Endothelial cell of umbilical vein (primary cell): ENCODE results near the gene CHCHD3. TPM values are rescaled to one million over a fixed set of nuclear protein-coding genes. Genes with fewer than 3 reads are reported as not detected.
"Not testable (repeated sequence)": the region's sequence is repeated elsewhere in the genome, so short reads cannot be mapped to it uniquely, and the experiment has no call there.

Experiments
- BruUV-seq: library from RNA; stranded (reverse); fragments of 400-500 nt; replicated peaks from 2 replicates; lab custom pipeline; 2021; lab: Mats Ljungman, UMichigan
- CTCF ChIA-PET: fragments of 300-600, 350-600 bp; sonication (Branson Sonifier 250); formaldehyde crosslinking; loops from one replicate; lab custom pipeline; 2021; ENCODE audit warnings: antibody characterized with exemption, inconsistent platforms; lab: Charles Lee
- POLR2A ChIA-PET: fragments of 300-600, 350-600 bp; sonication (Branson Sonifier 250); formaldehyde crosslinking; loops from one replicate; lab custom pipeline; 2021; ENCODE audit warnings: antibody characterized with exemption, inconsistent platforms; lab: Charles Lee
- DNase-seq: peaks from one replicate; pipeline ENCODE4 v3.0.0-alpha.2; 2011; ENCODE audit warnings: low read depth, low spot score
- FAIRE-seq: peaks from 2 replicates; lab custom pipeline; 2011; peaks lifted over from hg19 to GRCh38; lab: Jason Lieb, UNC
- H2AFZ ChIP-seq: 2 replicates; pipeline ENCODE4 v1.6.0; 2012; ENCODE audit warnings: low read depth, low read length, control low read depth, inconsistent platforms
- H3K27ac ChIP-seq: 2 replicates; pipeline ENCODE4 v1.5.1; 2011; ENCODE audit warnings: low read depth, mild to moderate bottlenecking, control low read depth, low read length, moderate library complexity; ENCODE audit not compliant: insufficient read depth
- H3K27me3 ChIP-seq, 2 experiments: 2 replicates each; pipeline versions ENCODE4 v1.6.0 to v1.6.1; 2011; ENCODE audit warnings: low read length in 2 of 2, mixed read lengths in 1 of 2; ENCODE audit not compliant: control insufficient read depth in 2 of 2, insufficient read depth in 2 of 2
- H3K36me3 ChIP-seq, 2 experiments: 2 replicates in 1 of 2; 3 replicates in 1 of 2; pipeline ENCODE4 v1.5.1; 2011; ENCODE audit warnings: low read length in 2 of 2, mild to moderate bottlenecking in 1 of 2, moderate library complexity in 1 of 2; ENCODE audit not compliant: control insufficient read depth in 2 of 2, insufficient read depth in 2 of 2; ENCODE audit errors: extremely low read depth in 1 of 2
- H3K4me1 ChIP-seq: 3 replicates; pipeline ENCODE4 v1.5.1; 2011; ENCODE audit warnings: mild to moderate bottlenecking, low read length; ENCODE audit not compliant: control insufficient read depth, insufficient read depth; ENCODE audit errors: extremely low read depth
- H3K4me2 ChIP-seq: 2 replicates; pipeline ENCODE4 v1.6.1; 2011; ENCODE audit warnings: low read length, control low read depth, mixed read lengths; ENCODE audit not compliant: insufficient read depth
- H3K4me3 ChIP-seq, 3 experiments: fragments of 200-600 bp in 1 of 3; sonication (generic), shearing (Covaris generic) in 1 of 3; replicated peaks in 1 of 3; 2 replicates each; pipeline ENCODE4 v1.5.1; 2011 to 2016; ENCODE audit warnings: control low read depth in 3 of 3, low read length in 3 of 3, mild to moderate bottlenecking in 2 of 3, inconsistent platforms in 1 of 3, low read depth in 1 of 3, moderate library complexity in 1 of 3; ENCODE audit not compliant: insufficient read depth in 1 of 3
- H3K79me2 ChIP-seq: 2 replicates; pipeline ENCODE4 v1.6.0; 2012; ENCODE audit warnings: low read length, inconsistent platforms; ENCODE audit not compliant: control insufficient read depth, insufficient read depth
- H3K9ac ChIP-seq: replicated peaks from 2 replicates; pipeline ENCODE3; 2011; ENCODE audit warnings: low read length, control low read depth; ENCODE audit not compliant: insufficient read depth; ENCODE audit errors: extremely low read depth
- H3K9me1 ChIP-seq: replicated peaks from 3 replicates; pipeline ENCODE4 v1.6.0; 2011; ENCODE audit warnings: mild to moderate bottlenecking, low read length; ENCODE audit not compliant: control insufficient read depth, insufficient read depth; ENCODE audit errors: extremely low read depth
- H3K9me3 ChIP-seq: replicated peaks from 2 replicates; pipeline ENCODE4 v1.5.1; 2012; ENCODE audit warnings: low read length, inconsistent platforms; ENCODE audit not compliant: control insufficient read depth, insufficient read depth
- H4K20me1 ChIP-seq: replicated peaks from 2 replicates; pipeline ENCODE3; 2011; ENCODE audit warnings: mild to moderate bottlenecking, low read length; ENCODE audit not compliant: control insufficient read depth, insufficient read depth; ENCODE audit errors: extremely low read depth
- CTCF ChIP-seq, 2 donors: IDR thresholded peaks; 1 replicate in 1 of 2; 2 replicates in 1 of 2; pipeline ENCODE4 v1.5.1; 2011; ENCODE audit warnings: low read length in 2 of 2, mild to moderate bottlenecking in 2 of 2, moderate library complexity in 2 of 2, control low read depth in 1 of 2, inconsistent platforms in 1 of 2, low read depth in 1 of 2; ENCODE audit not compliant: insufficient read depth in 1 of 2; ENCODE audit errors: extremely low read depth in 1 of 2
- MYC ChIP-seq: IDR thresholded peaks from one replicate; pipeline ENCODE4 v1.6.1; 2011; ENCODE audit warnings: mild to moderate bottlenecking, low read depth, low read length
- POLR2AphosphoS5 ChIP-seq: IDR thresholded peaks from 2 replicates; pipeline ENCODE4 v1.6.1; 2012; ENCODE audit warnings: low read depth, mild to moderate bottlenecking, control low read depth, low read length, moderate library complexity; ENCODE audit not compliant: insufficient read depth
- dilution Hi-C: fragments of 300-500 bp; cut with MboI; formaldehyde crosslinking; loops from one replicate; pipeline ENCODE4 v1.15.0; 2019; ENCODE audit warnings: low sequenced_read_pairs; ENCODE audit not compliant: extremely low pct_ligation_motif_present
- intact Hi-C: fragments of 100-400 bp; cut with micrococcal nuclease; formaldehyde crosslinking; loops from one replicate; pipeline ENCODE4 v1.10.0; 2022
- polyA plus RNA-seq, 4 experiments: library from polyadenylated mRNA; depleted of rRNA in 3 of 4; stranded (reverse) in 3 of 4; unstranded in 1 of 4; fragments of >200 nt; gene quantifications; 2 replicates each; pipeline versions ENCODE4 v1.2.1 to v1.2.3, GENCODE V29; 2011 to 2012; ENCODE audit warnings: missing spikeins in 1 of 4
- total RNA-seq: library from RNA; stranded (reverse); gene quantifications from 2 replicates; pipeline ENCODE4 v1.2.3, GENCODE V29; 2021

The CHCHD3 gene
- total and polyA plus RNA-seq, 2 donors (not counting 3 experiments of a cell fraction or from before 2014, with no cell fraction given) = 22.0 to 63.7 TPM

- Histone ChIP-seq H4K20me1 (no peaks in the 10 kb centered on the region), H3K27me3 (no peaks in the 10 kb centered on the region), H3K27ac (no peak overlapping the region), H3K4me2 (no peak overlapping the region), H3K9ac (no peak overlapping the region), H3K9me1 (no peaks in the 10 kb centered on the region), H3K79me2 (no peaks in the 10 kb centered on the region), H3K4me3 (no peak overlapping the region), H3K4me1 (no peaks in the 10 kb centered on the region), H3K36me3 (no peaks in the 10 kb centered on the region), H2AFZ (no peak overlapping the region), H3K9me3 (no peaks in the 10 kb centered on the region)
- FAIRE-seq = no peak
- ChIA-PET POLR2A (no interaction called here), CTCF (no interaction called here)
- TF ChIP-seq MYC = no peak
- TF ChIP-seq POLR2AphosphoS5 = no peak
- dilution Hi-C loops = no loop called here
- DNase-seq = no peak
- no TSS peak for BruUV-seq
- intact Hi-C loops = no loop called here
These were observed 149.4 kb downstream of the CHCHD3 start for GRCh38 chr7:132932296-132933071.

DNA sequence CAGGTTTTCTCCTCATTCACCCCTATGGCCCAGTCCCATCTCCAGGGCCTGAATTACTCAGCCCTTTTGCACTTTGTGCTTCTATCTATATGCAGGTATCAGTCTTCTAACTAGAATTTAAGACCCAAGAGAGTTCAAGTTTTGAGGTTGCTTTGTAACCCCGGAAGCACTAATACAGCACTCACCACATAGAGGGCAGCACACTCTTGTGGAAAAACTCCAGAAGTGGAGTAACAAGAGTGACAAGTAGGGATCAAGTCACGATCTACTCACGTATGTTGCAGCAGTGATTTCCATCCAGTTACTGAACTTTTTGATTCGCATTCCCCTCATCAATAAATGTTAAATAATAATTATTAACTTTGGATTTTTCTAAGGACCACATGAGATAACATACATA is 151.0 kb downstream of the CHCHD3 start:
- Histone ChIP-seq H3K9me1 (no peaks in the 10 kb centered on the region), H3K36me3 (no peaks in the 10 kb centered on the region), H3K9me3 (no peaks in the 10 kb centered on the region), H3K27me3 (no peaks in the 10 kb centered on the region), H3K4me2 (no peak overlapping the region), H3K4me3 (no peak overlapping the region), H3K4me1 (no peaks in the 10 kb centered on the region), H3K9ac (no peak overlapping the region), H3K79me2 (no peaks in the 10 kb centered on the region), H2AFZ (no peak overlapping the region), H3K27ac (no peak overlapping the region), H4K20me1 (no peaks in the 10 kb centered on the region)
- POLR2A ChIA-PET = no interaction called here
- CTCF ChIA-PET = interaction anchor here (0.7 to 1.6 kb wide), 2 partner anchors 10 to 503 kb away, joined by 3 to 4 read pairs; no protein-coding TSS in a partner anchor
- DNase-seq (peak; percentile 32), FAIRE-seq (no peak)
- no TSS peak for BruUV-seq
- intact Hi-C loops = no loop called here
- TF ChIP-seq CTCF (IDR thresholded peaks at IDR 0.05; ENCODE audit: extremely low read depth in 1 of 2, insufficient read depth in 1 of 2, low read depth in 1 of 2, low read length in 2 of 2) (peak in 1 of 2 donors; percentile 28), MYC (no peak)
- dilution Hi-C loops = no loop called here

GRCh38 chr7:132929944-132930343 is 151.9 kb downstream of the CHCHD3 start:
- H3K4me3 ChIP-seq, FAIRE-seq, H3K9ac ChIP-seq, BruUV-seq, H3K9me1 ChIP-seq, H3K27ac ChIP-seq, H3K9me3 ChIP-seq, H3K27me3 ChIP-seq, H2AFZ ChIP-seq, H3K36me3 ChIP-seq, H3K4me2 ChIP-seq, H3K79me2 ChIP-seq, POLR2A ChIA-PET, H4K20me1 ChIP-seq, H3K4me1 ChIP-seq, dilution Hi-C loops, intact Hi-C loops, DNase-seq: not testable (repeated sequence)
- CTCF ChIA-PET = interaction anchor here (0.7 kb wide), 2 partner anchors 410 to 504 kb away, joined by 3 read pairs; no protein-coding TSS in a partner anchor
